ENCODE measurements around the gene ING5. TPM values are rescaled to one million over a fixed set of nuclear protein-coding genes. Genes with fewer than 3 reads are reported as not detected.

ING5 gene
- total RNA-seq, 1 donor from 2014 or later: 25.6 TPM

GRCh38 chr2:241733391-241734207 is 31.8 kb downstream of the ING5 start:
- Histone ChIP-seq H3K27me3 (ENCODE audit: control insufficient read depth, insufficient read depth, low read length) (no peaks in the 10 kb centered on the region), H3K36me3 (ENCODE audit: control insufficient read depth, insufficient read depth, low read length) (no peaks in the 10 kb centered on the region), H3K4me3 (ENCODE audit: low read depth, low read length) (peak overlapping the region; percentile 79)
- DNase-seq (ENCODE audit: low read depth): no peak
- TF ChIP-seq CTCF (IDR thresholded peaks at IDR 0.05; ENCODE audit: insufficient read depth, low read length, poor library complexity, severe bottlenecking): no peak

- Histone ChIP-seq H3K27me3 (ENCODE audit: control insufficient read depth, insufficient read depth, low read length) (no peaks in the 10 kb centered on the region), H3K4me3 (ENCODE audit: low read depth, low read length) (peak overlapping the region; percentile 79), H3K36me3 (ENCODE audit: control insufficient read depth, insufficient read depth, low read length) (no peaks in the 10 kb centered on the region)
- no peak for DNase-seq (ENCODE audit: low read depth)
- TF ChIP-seq CTCF (IDR thresholded peaks at IDR 0.05; ENCODE audit: insufficient read depth, low read length, poor library complexity, severe bottlenecking): no peak
Measured at GRCh38 chr2:241734208-241734466, 32.3 kb downstream of the ING5 start.

DNA sequence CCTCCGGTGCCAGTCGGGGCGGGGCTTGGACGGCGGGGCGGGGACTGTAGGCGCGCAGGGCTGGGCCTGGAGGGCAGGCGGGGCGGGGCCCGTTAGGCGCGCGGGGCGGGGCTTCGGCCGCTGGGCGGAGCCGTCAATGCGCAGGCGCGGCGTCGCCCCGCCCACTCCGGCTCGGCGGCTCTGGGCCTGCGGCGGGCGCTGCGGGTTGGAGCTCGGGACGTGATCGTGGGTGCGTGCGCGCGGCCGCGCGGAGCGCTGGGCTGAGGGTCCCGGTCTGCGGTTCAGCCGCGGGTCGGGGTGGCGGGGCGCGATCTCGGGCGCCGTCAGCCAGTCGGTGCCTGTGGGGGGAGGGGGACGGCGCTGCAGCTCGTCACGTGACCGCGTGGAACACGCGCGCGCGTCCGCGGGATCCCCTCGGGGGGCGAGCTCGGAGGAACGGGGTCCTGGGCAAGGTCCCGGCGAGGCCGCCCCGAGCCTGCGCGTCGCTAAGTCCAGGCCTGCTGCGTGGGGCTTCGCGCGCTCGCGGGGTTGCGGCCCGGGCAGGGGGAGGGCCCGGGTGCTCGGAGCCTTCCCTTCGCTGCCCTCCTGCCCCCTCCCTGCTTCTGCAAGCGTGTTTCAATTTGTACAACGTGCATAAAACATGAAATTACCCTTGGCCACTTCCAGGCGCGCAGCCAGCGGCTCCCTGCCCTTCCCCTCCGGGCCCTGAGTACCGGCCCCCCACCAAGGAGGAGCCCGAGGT is 32.8 kb downstream of the ING5 start, which contains the start of gene D2HGDH:
Gene D2HGDH (plus strand): TSS at position 164 of the 742 bp plus-strand sequence. CDS start 595 bp downstream, outside the sequence.
- Histone ChIP-seq H3K36me3 (ENCODE audit: control insufficient read depth, insufficient read depth, low read length) (no peaks in the 10 kb centered on the region), H3K4me3 (ENCODE audit: low read depth, low read length) (peak within 1 kb of the TSS; percentile 79), H3K27me3 (ENCODE audit: control insufficient read depth, insufficient read depth, low read length) (no peaks in the 10 kb centered on the region)
- TF ChIP-seq CTCF (IDR thresholded peaks at IDR 0.05; ENCODE audit: insufficient read depth, low read length, poor library complexity, severe bottlenecking): no peak
- no peak for DNase-seq (ENCODE audit: low read depth)

- TF ChIP-seq CTCF (IDR thresholded peaks at IDR 0.05; ENCODE audit: insufficient read depth, low read length, poor library complexity, severe bottlenecking): no peak
- Histone ChIP-seq H3K36me3 (ENCODE audit: control insufficient read depth, insufficient read depth, low read length) (no peaks in the 10 kb centered on the region), H3K27me3 (ENCODE audit: control insufficient read depth, insufficient read depth, low read length) (no peaks in the 10 kb centered on the region), H3K4me3 (ENCODE audit: low read depth, low read length) (no peak overlapping the region)
- DNase-seq (ENCODE audit: low read depth): no peak
Measured at GRCh38 chr2:241736111-241736510, 34.3 kb downstream of the ING5 start.

- Histone ChIP-seq H3K27me3 (ENCODE audit: control insufficient read depth, insufficient read depth, low read length) (no peaks in the 10 kb centered on the region), H3K36me3 (ENCODE audit: control insufficient read depth, insufficient read depth, low read length) (no peaks in the 10 kb centered on the region), H3K4me3 (ENCODE audit: low read depth, low read length) (no peak overlapping the region)
- TF ChIP-seq CTCF (IDR thresholded peaks at IDR 0.05; ENCODE audit: insufficient read depth, low read length, poor library complexity, severe bottlenecking): no peak
- no peak for DNase-seq (ENCODE audit: low read depth)
Measured at GRCh38 chr2:241738040-241738686, 36.3 kb downstream of the ING5 start.
